Tibial nerve (tissue), 4 donors: ENCODE data around the gene ABHD10. TPM values are rescaled to one million over a fixed set of nuclear protein-coding genes. Genes with fewer than 3 reads are reported as not detected.

ENCODE experiments used
- DNase-seq, 2 donors: peaks; one replicate each; pipeline ENCODE4 v3.0.0-alpha.2; 2019; ENCODE audit warnings: low spot score in 2 of 2
- H3K27ac ChIP-seq, 4 donors: fragments of 200-600 bp; sonication (generic) in 3 of 4; one replicate each; pipeline ENCODE4 v1.5.1; 2017 to 2019; ENCODE audit warnings: mild to moderate bottlenecking in 1 of 4
- H3K27me3 ChIP-seq, 2 donors: fragments of 200-600 bp; sonication (generic) in 1 of 2; one replicate each; pipeline versions ENCODE4 v1.5.1 to v1.6.0; 2017 to 2019
- H3K36me3 ChIP-seq, 3 donors: fragments of 200-600 bp; sonication (generic); one replicate each; pipeline ENCODE4 v1.5.1; 2018 to 2019
- H3K4me1 ChIP-seq, 4 donors: fragments of 200-600 bp; sonication (generic) in 3 of 4; one replicate each; pipeline ENCODE4 v1.5.1; 2017 to 2019
- H3K4me3 ChIP-seq, 4 donors: fragments of 200-600 bp; sonication (generic) in 3 of 4; one replicate each; pipeline ENCODE4 v1.5.1; 2017 to 2019; ENCODE audit warnings: mild to moderate bottlenecking in 1 of 4, moderate library complexity in 1 of 4
- H3K9me3 ChIP-seq, 4 donors: fragments of 200-600 bp; sonication (generic) in 3 of 4; one replicate each; pipeline ENCODE4 v1.5.1; 2017 to 2019
- CTCF ChIP-seq, 5 experiments: fragments of 200-600 bp in 3 of 5; fragments of 450-650 bp in 2 of 5; sonication (generic) in 3 of 5; IDR thresholded peaks; one replicate each; pipeline ENCODE4 v1.5.1; 2016 to 2019; ENCODE audit warnings: antibody characterized with exemption in 5 of 5, mild to moderate bottlenecking in 3 of 5, moderate library complexity in 2 of 5
- EP300 ChIP-seq, 2 donors: sonication (generic); formaldehyde crosslinking; IDR thresholded peaks; one replicate each; pipeline ENCODE4 v1.6.1; 2017; ENCODE audit warnings: antibody characterized with exemption in 2 of 2, mild to moderate bottlenecking in 1 of 2
- POLR2A ChIP-seq, 2 donors: fragments of 450-650 bp; IDR thresholded peaks; one replicate each; pipeline ENCODE4 v1.6.1; 2017; ENCODE audit warnings: antibody characterized with exemption in 2 of 2, mild to moderate bottlenecking in 2 of 2, moderate library complexity in 2 of 2
- WGBS, 2 donors: methylation state at CpG; one replicate each; pipeline ENCODE4 v1.1.5; 2018; 5-methylcytosine and 5-hydroxymethylcytosine counted together
- total RNA-seq, 4 donors: library from RNA; depleted of rRNA; stranded (reverse); fragments of >200 nt; gene quantifications; one replicate each; pipeline ENCODE4 v1.1.0, GENCODE V29; 2016

Gene ABHD10
- total RNA-seq, 4 donors from 2014 or later = 11.7 to 28.8 (median 19.4) TPM

- Histone ChIP-seq H3K4me1 (peaks cover 0 to 23% (median 3%) of the 10 kb centered on the region in 4 donors), H3K27ac (no peak overlapping the region), H3K9me3 (no peaks in the 10 kb centered on the region), H3K27me3 (peaks cover 0 to 6% of the 10 kb centered on the region in 2 donors), H3K4me3 (no peak overlapping the region), H3K36me3 (no peaks in the 10 kb centered on the region)
- WGBS, 2 donors = 78 to 83% methylated on average over 4 of the region's 4 CpGs
- TF ChIP-seq POLR2A (IDR thresholded peaks at IDR 0.05) (no peak), CTCF (IDR thresholded peaks at IDR 0.05) (no peak), EP300 (IDR thresholded peaks at IDR 0.05) (no peak)
- no peak for DNase-seq
These were observed 24.7 kb downstream of the ABHD10 start for GRCh38 chr3:112003321-112004080.

- DNase-seq = no peak
- Histone ChIP-seq H3K4me1 (peaks cover 0 to 17% (median 2%) of the 10 kb centered on the region in 4 donors), H3K4me3 (no peak overlapping the region), H3K36me3 (no peaks in the 10 kb centered on the region), H3K27ac (no peak overlapping the region), H3K9me3 (no peaks in the 10 kb centered on the region), H3K27me3 (peaks cover 0 to 5% of the 10 kb centered on the region in 2 donors)
- whole genome bisulfite sequencing, 2 donors = 87 to 88% methylated on average over 2 of the region's 2 CpGs
- no peak for TF ChIP-seq CTCF (IDR thresholded peaks at IDR 0.05)
- TF ChIP-seq POLR2A (IDR thresholded peaks at IDR 0.05) = no peak
- no peak for TF ChIP-seq EP300 (IDR thresholded peaks at IDR 0.05)
These were observed 25.4 kb downstream of the ABHD10 start for GRCh38 chr3:112004187-112004586.

- Histone ChIP-seq H3K27me3 (no peaks in the 10 kb centered on the region), H3K4me3 (no peak overlapping the region), H3K36me3 (no peaks in the 10 kb centered on the region), H3K4me1 (peaks cover 0 to 12% (median 0%) of the 10 kb centered on the region in 4 donors), H3K9me3 (no peaks in the 10 kb centered on the region), H3K27ac (no peak overlapping the region)
- TF ChIP-seq CTCF (IDR thresholded peaks at IDR 0.05) = no peak
- TF ChIP-seq POLR2A (IDR thresholded peaks at IDR 0.05) = no peak
- TF ChIP-seq EP300 (IDR thresholded peaks at IDR 0.05) = no peak
- DNase-seq = no peak
- WGBS, 2 donors = 83 to 88% methylated on average over 2 of the region's 2 CpGs
These were observed 25.8 kb downstream of the ABHD10 start for GRCh38 chr3:112004669-112005068.

GRCh38 chr3:112005091-112005672, 26.4 kb downstream of the ABHD10 start:
- H3K4me1 ChIP-seq = peaks cover 0 to 8% (median 0%) of the 10 kb centered on the region in 4 donors
- WGBS, 2 donors = 87 to 88% methylated on average over 4 of the region's 4 CpGs
- no peak overlapping the region for H3K4me3 ChIP-seq
- no peak overlapping the region for H3K27ac ChIP-seq
- no peaks in the 10 kb centered on the region for H3K9me3 ChIP-seq
- TF ChIP-seq EP300 (IDR thresholded peaks at IDR 0.05) (no peak), CTCF (IDR thresholded peaks at IDR 0.05) (no peak), POLR2A (IDR thresholded peaks at IDR 0.05) (no peak)
- no peak for DNase-seq
- H3K36me3 ChIP-seq = no peaks in the 10 kb centered on the region
- no peaks in the 10 kb centered on the region for H3K27me3 ChIP-seq

- DNase-seq = peak in 1 of 2 donors; percentile 32
- no peaks in the 10 kb centered on the region for H3K9me3 ChIP-seq
- peaks cover 0 to 23% (median under 1%) of the 10 kb centered on the region in 4 donors for H3K4me1 ChIP-seq
- WGBS, 2 donors = 22 to 24% methylated on average over 1 of the region's 1 CpG
- H3K27me3 ChIP-seq = no peaks in the 10 kb centered on the region
- no peaks in the 10 kb centered on the region for H3K36me3 ChIP-seq
- no peak overlapping the region for H3K27ac ChIP-seq
- no peak for TF ChIP-seq CTCF (IDR thresholded peaks at IDR 0.05)
- TF ChIP-seq EP300 (IDR thresholded peaks at IDR 0.05) = peak in 1 of 2 donors; percentile 25
- TF ChIP-seq POLR2A (IDR thresholded peaks at IDR 0.05) = no peak
- no peak overlapping the region for H3K4me3 ChIP-seq
These were observed 28.8 kb downstream of the ABHD10 start for GRCh38 chr3:112007633-112008032.
